T-helper 22 cell (primary cell): ENCODE data around the gene REXO5.
"Not testable (repeated sequence)": the region's sequence is repeated elsewhere in the genome, so short reads cannot be mapped to it uniquely, and the experiment has no call there.

ENCODE experiments used
- DNase-seq: peaks from one replicate; pipeline ENCODE4 v3.0.0-alpha.2; 2020; ENCODE audit warnings: low read depth

REXO5 gene

GRCh38 chr16:20850981-20851380 lies 44.7 kb downstream of the REXO5 start:
- no peak for DNase-seq

DNA sequence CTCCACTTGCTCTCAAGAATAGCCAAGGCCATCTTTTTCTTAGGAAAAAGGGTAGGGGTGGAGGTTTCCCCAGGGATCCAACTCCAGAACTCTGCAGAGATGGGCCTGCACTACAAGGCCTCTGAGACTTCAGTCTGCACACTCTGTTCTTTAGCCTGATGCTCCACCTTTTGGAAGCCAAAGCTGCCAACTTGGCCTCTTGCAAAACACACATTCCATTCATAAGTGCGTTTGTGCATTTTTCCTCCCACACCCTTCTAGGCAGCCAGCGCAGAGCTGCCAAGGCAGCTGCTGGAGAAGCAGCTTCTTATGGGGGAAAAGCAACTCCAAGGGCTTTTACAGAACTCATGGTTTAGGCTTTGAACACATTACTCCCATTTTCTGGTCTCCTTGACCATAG lies 45.3 kb downstream of the REXO5 start:
- no peak for DNase-seq

DNA sequence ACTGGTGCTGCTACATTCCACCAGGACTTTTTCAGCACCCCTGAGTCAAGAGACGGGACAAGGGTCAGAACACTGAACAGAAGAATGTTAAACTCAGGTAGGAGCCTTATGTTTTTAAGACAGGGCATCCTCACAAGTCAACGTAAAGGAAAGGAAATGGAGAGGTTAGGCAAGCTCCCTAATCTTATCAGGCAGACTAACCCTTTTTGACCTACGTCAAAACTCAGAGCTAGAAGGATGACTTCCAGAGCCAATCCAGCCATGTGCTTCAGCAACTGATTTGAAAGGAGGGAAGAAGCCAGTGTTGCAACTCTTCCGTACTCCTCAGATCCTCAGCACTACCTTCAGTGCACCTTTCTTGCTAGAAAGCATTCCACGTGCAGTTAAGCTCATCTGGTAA lies 46.8 kb downstream of the REXO5 start:
- DNase-seq, result no peak

- no peak for DNase-seq
Observed at GRCh38 chr16:20853981-20854620, 47.8 kb downstream of the REXO5 start.

DNA sequence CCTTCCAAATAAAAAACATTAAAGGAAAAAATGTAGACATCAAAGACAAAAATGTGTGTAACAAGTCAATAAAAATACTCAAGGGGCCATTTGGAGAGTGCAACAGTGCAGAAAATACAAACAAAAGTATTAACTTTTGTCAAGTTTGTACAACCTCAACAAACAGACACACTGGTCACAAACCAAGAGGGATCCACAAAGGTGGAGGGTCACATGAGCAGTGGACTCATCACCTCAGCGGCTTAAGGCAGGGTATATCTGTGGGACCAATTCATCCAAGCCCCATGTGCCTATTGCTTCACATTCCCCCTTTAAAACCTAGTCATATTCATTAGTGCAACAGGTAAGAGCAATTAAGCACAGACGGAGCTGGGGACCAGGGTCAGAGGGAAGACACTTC lies 48.6 kb downstream of the REXO5 start:
- DNase-seq, result no peak

DNA sequence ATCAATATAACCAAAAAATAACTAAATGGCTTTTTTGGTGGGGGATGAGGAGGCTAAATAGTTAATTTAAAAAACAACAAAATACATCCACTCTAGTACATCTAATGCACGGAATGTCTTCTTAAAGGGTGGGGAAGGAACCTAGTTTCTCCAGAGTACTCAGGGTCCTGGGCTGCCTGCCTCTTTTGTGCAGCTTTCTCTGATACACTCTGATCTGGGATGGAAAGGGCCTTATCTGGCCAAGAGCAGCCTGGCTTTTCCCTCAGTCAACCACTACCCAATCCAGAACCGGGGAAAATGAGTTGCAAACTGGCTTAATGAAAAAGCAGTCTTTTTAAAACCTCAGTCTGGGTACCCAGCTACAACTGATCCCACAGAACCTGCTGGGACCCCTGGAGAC lies 51.0 kb downstream of the REXO5 start:
- no peak for DNase-seq

- no peak for DNase-seq
Observed at GRCh38 chr16:20859229-20859628, 52.9 kb downstream of the REXO5 start.

DNA sequence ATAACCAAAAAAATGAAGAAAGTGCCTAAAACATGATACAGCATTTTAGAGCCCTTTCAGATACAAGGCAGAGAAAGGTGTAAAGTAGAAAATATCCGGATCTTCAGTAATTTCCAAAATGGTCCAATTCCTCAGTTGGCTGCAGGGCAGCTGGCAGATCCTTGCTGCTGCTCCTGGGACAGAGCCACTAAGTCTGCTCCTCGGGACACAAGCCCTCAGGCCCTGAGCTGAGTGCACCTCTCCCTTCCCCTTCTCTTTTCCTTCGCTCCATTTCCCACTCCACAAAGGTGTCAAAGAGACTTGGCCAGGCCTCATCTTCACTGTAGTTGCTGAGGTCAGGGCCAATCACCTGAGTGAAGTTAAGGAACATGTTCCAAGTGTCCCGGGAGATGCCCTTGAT lies 53.4 kb downstream of the REXO5 start:
- DNase-seq, result no peak

GRCh38 chr16:20860361-20860760 lies 54.0 kb downstream of the REXO5 start:
- DNase-seq, result no peak

DNA sequence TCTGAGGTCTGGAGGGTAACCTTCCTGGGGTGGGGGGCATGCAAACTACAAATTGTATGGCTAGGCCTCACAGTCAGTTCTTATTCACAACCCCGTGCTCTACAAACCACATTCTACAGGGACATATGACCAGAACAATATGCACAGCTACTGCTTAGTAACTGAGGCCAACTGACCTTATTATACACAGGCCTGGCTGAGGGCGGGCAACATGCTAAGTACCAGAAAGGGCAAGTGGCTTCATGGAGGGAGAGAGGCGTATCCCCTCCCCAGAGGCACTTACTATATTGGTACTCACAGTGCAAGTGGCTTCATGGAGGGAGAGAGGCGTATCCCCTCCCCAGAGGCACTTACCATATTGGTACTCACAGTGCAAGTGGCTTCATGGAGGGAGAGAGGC lies 54.7 kb downstream of the REXO5 start:
- DNase-seq, result not testable (repeated sequence)

- no peak for DNase-seq
Observed at GRCh38 chr16:20862162-20862960, 56.0 kb downstream of the REXO5 start.

GRCh38 chr16:20864376-20864775 lies 58.0 kb downstream of the REXO5 start:
- DNase-seq, result not testable (repeated sequence)

DNA sequence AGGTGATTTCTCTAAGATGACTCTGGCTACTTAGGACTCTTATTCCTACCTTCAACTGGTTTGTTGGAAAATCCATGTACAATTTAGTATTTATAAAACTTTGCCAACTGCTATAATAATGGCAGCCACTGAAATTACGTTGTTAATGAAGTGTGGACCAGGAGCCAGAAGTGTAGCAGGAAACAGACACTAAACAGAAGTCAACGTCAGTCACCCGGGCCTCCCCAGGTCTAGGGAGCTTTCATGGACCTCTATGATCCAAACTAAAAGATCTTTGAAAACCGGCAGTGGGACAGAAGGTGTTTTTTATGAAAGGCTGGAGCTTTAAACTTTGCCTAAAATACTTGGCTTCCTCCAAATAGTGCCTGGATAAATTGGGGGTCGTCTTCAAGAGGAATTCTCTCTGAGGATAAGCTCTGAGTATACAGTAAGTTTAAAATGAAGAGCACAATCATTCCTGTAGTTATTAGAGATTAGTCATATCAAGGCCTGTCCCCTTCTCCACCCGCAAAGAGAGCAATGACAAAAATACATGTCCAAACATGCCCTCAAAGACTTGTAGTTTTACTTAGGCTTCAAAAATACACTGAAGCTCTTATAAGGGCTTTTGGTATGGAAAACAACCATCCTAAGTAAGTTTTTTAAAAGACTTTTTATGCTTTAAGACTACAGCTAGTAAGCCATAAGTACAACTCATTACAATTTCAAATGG lies 59.2 kb downstream of the REXO5 start:
- no peak for DNase-seq

DNA sequence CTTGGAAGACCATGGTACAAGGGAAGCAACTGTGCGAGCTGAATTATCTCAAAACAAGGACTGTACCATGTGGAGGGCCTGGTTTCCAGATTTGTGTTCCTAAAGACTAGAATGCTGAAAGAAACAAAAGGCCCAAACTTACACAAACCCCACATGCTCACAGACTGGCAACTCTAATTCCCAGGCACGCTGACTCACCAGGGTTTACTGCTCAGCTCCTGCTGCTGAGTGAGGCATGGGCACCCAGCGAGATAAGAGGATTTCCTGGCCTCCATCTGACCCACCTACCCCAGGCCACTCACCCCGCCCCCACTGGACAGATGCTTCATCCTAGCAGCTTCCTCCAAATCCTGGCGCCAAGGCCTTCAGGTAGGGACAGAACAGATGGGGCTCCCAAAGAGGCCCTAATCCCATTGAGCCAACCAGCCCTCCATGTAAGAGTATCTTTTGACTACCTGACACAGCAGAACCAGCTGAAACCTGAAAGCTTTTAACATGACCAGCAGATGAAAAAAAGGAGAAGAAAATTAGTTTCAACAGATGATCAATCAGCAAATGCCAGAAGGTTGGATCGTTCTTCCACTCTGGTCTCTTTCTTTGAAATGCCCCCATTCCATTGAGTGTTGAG lies 59.9 kb downstream of the REXO5 start:
- no peak for DNase-seq

- DNase-seq, result no peak
Observed at GRCh38 chr16:20866801-20867200, 60.5 kb downstream of the REXO5 start.

DNA sequence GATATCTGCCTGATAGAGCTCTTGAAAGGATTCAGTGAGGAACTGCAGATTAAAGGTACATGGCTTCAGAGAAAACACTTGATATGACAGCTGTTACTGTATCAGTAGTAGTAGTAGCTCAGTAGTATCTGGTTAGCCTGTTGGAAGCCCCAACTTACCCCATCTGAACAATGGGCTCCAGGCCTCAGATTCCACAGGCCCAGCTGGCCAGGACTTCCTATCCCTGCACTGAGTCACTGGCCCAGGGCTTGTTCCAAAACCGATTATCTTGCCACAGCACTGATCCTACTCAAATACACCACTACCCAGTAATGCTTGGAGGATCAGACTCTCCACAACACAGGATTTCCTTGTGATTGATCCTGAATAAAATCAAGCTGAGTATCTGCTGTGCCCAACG lies 61.3 kb downstream of the REXO5 start:
- no peak for DNase-seq

GRCh38 chr16:20868890-20869289 lies 62.6 kb downstream of the REXO5 start:
- no peak for DNase-seq

DNA sequence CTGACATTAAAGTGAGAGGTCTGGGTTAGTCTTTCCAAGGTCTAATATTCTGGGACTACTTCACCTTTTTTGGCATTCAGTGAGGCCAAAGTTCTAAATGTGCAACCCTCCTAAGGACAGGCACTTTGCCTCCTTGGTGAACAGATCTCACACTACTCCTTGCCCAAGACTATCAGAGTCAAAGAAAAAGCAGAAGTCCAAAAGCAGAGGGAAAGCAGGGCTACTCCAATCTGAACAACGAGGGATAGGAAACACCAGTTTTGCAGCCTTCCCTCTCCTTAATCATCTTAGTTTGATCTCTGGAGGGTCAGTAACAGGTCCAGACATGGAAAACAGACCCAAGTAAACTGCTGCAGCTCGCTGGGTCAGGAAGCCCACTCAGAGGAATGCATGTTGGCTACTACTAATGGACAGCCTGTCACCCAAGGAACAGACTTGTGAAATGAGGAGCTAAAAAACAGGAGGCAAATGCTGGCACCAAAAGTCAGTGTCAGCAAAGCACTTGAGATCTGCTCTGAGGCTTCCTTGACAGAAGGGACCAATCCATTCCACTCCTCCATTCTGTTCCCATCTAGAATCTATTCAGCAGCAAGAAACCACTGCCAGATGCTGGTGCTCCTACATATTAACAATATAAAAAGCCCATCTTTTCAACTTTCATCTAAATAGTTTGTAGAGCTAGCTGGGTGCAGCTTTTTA lies 63.9 kb downstream of the REXO5 start:
- DNase-seq, result no peak

- no peak for DNase-seq
Observed at GRCh38 chr16:20871258-20871657, 64.9 kb downstream of the REXO5 start.

DNA sequence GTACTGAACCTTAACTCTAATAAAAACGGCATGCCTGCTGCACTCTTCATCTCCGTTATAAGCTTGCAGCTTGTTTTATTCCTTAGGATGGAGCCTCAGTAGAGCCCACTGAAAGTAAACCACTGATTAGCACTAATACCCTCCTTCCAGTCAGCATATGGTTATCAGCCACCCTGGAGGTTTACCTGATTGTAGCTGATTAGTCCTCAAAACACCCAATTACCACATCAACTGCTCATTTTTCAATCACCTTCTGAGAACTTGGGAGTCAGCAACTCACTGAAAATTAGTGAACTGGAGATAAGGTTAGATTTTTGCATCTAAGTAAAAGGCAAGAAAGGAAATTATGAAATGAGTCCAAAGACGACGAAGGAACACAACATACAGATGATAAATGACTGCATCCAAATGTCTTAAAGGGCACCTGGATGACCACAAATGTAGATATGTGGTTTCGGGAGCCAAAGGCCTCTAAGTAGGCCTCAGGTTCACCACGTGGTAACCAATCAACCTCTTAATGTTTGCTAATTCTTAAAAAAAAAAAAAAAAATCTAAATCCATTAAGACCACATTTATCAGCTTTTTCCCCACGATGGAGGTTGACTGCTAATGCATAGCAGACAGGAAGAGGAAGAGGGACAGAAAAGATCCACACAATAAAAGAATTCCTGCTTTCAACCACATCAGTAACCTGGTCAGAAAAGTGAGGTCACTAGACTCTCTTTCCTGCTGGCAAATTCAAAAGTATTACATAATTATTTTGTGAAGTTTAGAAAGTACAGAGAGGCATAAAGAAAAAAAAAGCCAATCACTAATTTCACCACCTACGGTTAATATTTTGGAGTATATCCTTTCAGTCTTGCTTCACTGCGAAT lies 65.9 kb downstream of the REXO5 start:
- no peak for DNase-seq

- no peak for DNase-seq
Observed at GRCh38 chr16:20873331-20873730, 67.0 kb downstream of the REXO5 start.
